Naive thymus-derived CD8-positive, alpha-beta T cell (primary cell): Measurements from ENCODE around the gene HNRNPA1. TPM values are rescaled to one million over a fixed set of nuclear protein-coding genes. Genes with fewer than 3 reads are reported as not detected.
A peak's percentile ranks its signal among the peaks of the same experiment; 100 is the strongest.
"Not testable (repeated sequence)": the region's sequence is repeated elsewhere in the genome, so short reads cannot be mapped to it uniquely, and the experiment has no call there.

Source experiments
- ATAC-seq, 2 donors: fragments of 150-1000 bp; cut with Tn5 transposase in 1 of 2; sonication (Bioruptor Pico), chemical (Tn5 transposase) in 1 of 2; 1 replicate in 1 of 2; 2 replicates in 1 of 2; pipeline ENCODE4 v1.10.0; 2021; ENCODE audit warnings: mild to moderate bottlenecking in 2 of 2, moderate library complexity in 2 of 2
- POLR2A ChIA-PET: fragments of 350-600 bp; sonication (Branson Sonifier 250); formaldehyde crosslinking; loops from one replicate; lab custom pipeline; 2021; ENCODE audit warnings: antibody characterized with exemption; lab: Charles Lee
- DNase-seq, 10 donors: peaks; one replicate each; pipeline versions ENCODE4 v3.0.0 to v3.0.0-alpha.2; 2020 to 2022
- H3K27ac Mint-ChIP-seq, 10 donors: one replicate each; pipeline ENCODE4 v1.8.0; 2020 to 2022; ENCODE audit warnings: mild to moderate bottlenecking in 10 of 10, mixed read lengths in 10 of 10, moderate library complexity in 4 of 10, inconsistent platforms in 1 of 10
- H3K27me3 Mint-ChIP-seq, 5 donors: one replicate each; pipeline ENCODE4 v1.8.0; 2021 to 2022; ENCODE audit warnings: mixed read lengths in 5 of 5
- H3K36me3 Mint-ChIP-seq, 3 donors: one replicate each; pipeline ENCODE4 v1.8.0; 2020 to 2022; ENCODE audit warnings: mixed read lengths in 3 of 3, mild to moderate bottlenecking in 2 of 3, inconsistent platforms in 1 of 3
- H3K4me1 Mint-ChIP-seq, 4 donors: one replicate each; pipeline ENCODE4 v1.8.0; 2021 to 2022; ENCODE audit warnings: mixed read lengths in 4 of 4
- H3K4me3 Mint-ChIP-seq, 10 donors: one replicate each; pipeline ENCODE4 v1.8.0; 2020 to 2022; ENCODE audit warnings: mild to moderate bottlenecking in 10 of 10, mixed read lengths in 10 of 10, moderate library complexity in 6 of 10, inconsistent platforms in 1 of 10
- H3K9me3 Mint-ChIP-seq, 9 donors: one replicate each; pipeline ENCODE4 v1.8.0; 2020 to 2022; ENCODE audit warnings: mixed read lengths in 9 of 9, mild to moderate bottlenecking in 3 of 9, inconsistent platforms in 1 of 9, moderate library complexity in 1 of 9
- polyA plus RNA-seq, 3 donors: library from polyadenylated mRNA; unstranded; fragments of 300-500 nt; fragmentation: Illumina TruSeq; gene quantifications; one replicate each; pipeline ENCODE4 v1.2.3, GENCODE V29; 2021
- total RNA-seq, 8 experiments: library from RNA in 2 of 8; stranded (reverse) in 2 of 8; gene quantifications; one replicate each; pipeline ENCODE4 v1.2.3 and lab custom pipeline; 2021 to 2026

The HNRNPA1 gene
- total RNA-seq (1,000 to 10,000 TPM; 1,109 to 1,141 TPM), polyA plus RNA-seq (1,000 to 10,000 TPM in 1 of 3 donors, 100 to 1,000 TPM in 2; 932 to 1,177 (median 943) TPM), total RNA-seq (lab: John Stamatoyannopoulos, UW) (732 to 1,828 (median 1,133) reads per million in 6 experiments)

- Mint-ChIP-seq H3K4me1 (peaks cover 25 to 70% (median 54%) of the 10 kb centered on the region in 4 donors), H3K27me3 (no peaks in the 10 kb centered on the region), H3K27ac (no peak within 1 kb of the TSS), H3K9me3 (no peaks in the 10 kb centered on the region), H3K36me3 (peaks cover 11 to 40% (median 13%) of the 10 kb centered on the region in 3 donors), H3K4me3 (no peak within 1 kb of the TSS)
- peak; percentile 82 to 85 for ATAC-seq
- POLR2A ChIA-PET, result interaction anchor here (0.8 to 3.6 kb wide), 32 partner anchors 11 to 1823 kb away, joined by 3 to 38 read pairs (median 6); partner anchors contain the start of genes COPZ1, EIF4B, HOXC4 and NCKAP1L
- peak; percentile 72 to 99 (median 98) for DNase-seq
These were observed at the start of gene HNRNPA1 for GRCh38 chr12:54280468-54281260. Gene HNRNPA1, plus strand, starts transcription at chr12:54280726. Its CDS starts 82 bp downstream, at chr12:54280808.

- H3K36me3 Mint-ChIP-seq, result peaks cover 0 to 21% (median 0%) of the 10 kb centered on the region in 3 donors
- not testable (repeated sequence) for H3K27ac Mint-ChIP-seq, H3K9me3 Mint-ChIP-seq, ATAC-seq, H3K27me3 Mint-ChIP-seq, H3K4me3 Mint-ChIP-seq, DNase-seq
- POLR2A ChIA-PET, result interaction anchor here (0.6 kb wide), 1 partner anchor 176 kb away, joined by 3 read pairs; no protein-coding TSS in a partner anchor
- peaks cover 0 to 13% (median 7%) of the 10 kb centered on the region in 4 donors for H3K4me1 Mint-ChIP-seq
These were observed 49.3 kb upstream of the HNRNPA1 start for GRCh38 chr12:54231269-54231668.

- POLR2A ChIA-PET, result no interaction called here
- H3K27me3 Mint-ChIP-seq, result no peaks in the 10 kb centered on the region
These were observed 47.7 kb upstream of the HNRNPA1 start for GRCh38 chr12:54232790-54233189.

GRCh38 chr12:54238531-54238930, 42.0 kb upstream of the HNRNPA1 start:
- peak overlapping the region in 4 of 10 donors; percentile 26 to 60 (median 48) for H3K27ac Mint-ChIP-seq
- H3K9me3 Mint-ChIP-seq, result no peaks in the 10 kb centered on the region
- H3K36me3 Mint-ChIP-seq, result peaks cover 0 to 67% (median 16%) of the 10 kb centered on the region in 3 donors
- DNase-seq (no peak), ATAC-seq (no peak)
- H3K27me3 Mint-ChIP-seq, result no peaks in the 10 kb centered on the region
- no peak overlapping the region for H3K4me3 Mint-ChIP-seq
- POLR2A ChIA-PET, result no interaction called here
- peaks cover 0 to 4% (median 1%) of the 10 kb centered on the region in 4 donors for H3K4me1 Mint-ChIP-seq

More at GRCh38 chr12:54232790-54233189, 47.7 kb upstream of the HNRNPA1 start:
- no peaks in the 10 kb centered on the region for H3K9me3 Mint-ChIP-seq
- no peak overlapping the region for H3K4me3 Mint-ChIP-seq
- peaks cover 0 to 8% (median 4%) of the 10 kb centered on the region in 4 donors for H3K4me1 Mint-ChIP-seq
- DNase-seq (no peak), ATAC-seq (no peak)
- H3K27ac Mint-ChIP-seq, result peak overlapping the region in 1 of 10 donors; percentile 7
- H3K36me3 Mint-ChIP-seq, result peaks cover 0 to 30% (median 4%) of the 10 kb centered on the region in 3 donors

- no peak for DNase-seq
- POLR2A ChIA-PET, result interaction anchor here (0.6 kb wide), 1 partner anchor 1564 kb away, joined by 5 read pairs; no protein-coding TSS in a partner anchor
- Mint-ChIP-seq H3K27me3 (no peaks in the 10 kb centered on the region), H3K27ac (peak overlapping the region in 1 of 10 donors; percentile 43), H3K36me3 (peaks cover 0 to 73% (median 19%) of the 10 kb centered on the region in 3 donors), H3K9me3 (no peaks in the 10 kb centered on the region), H3K4me1 (peaks cover 0 to 4% (median 1%) of the 10 kb centered on the region in 4 donors), H3K4me3 (no peak overlapping the region)
- ATAC-seq, result no peak
These were observed 40.9 kb upstream of the HNRNPA1 start for GRCh38 chr12:54239620-54240019.

GRCh38 chr12:54240129-54240528, 40.4 kb upstream of the HNRNPA1 start:
- Mint-ChIP-seq H3K4me1 (peaks cover 0 to 4% (median 1%) of the 10 kb centered on the region in 4 donors), H3K27ac (peak overlapping the region in 1 of 10 donors; percentile 0), H3K27me3 (no peaks in the 10 kb centered on the region), H3K36me3 (peaks cover 0 to 75% (median 21%) of the 10 kb centered on the region in 3 donors), H3K9me3 (no peaks in the 10 kb centered on the region), H3K4me3 (no peak overlapping the region)
- no peak for ATAC-seq
- DNase-seq, result no peak
- POLR2A ChIA-PET, result no interaction called here

- no peak overlapping the region for H3K4me3 Mint-ChIP-seq
- DNase-seq, result no peak
- no peaks in the 10 kb centered on the region for H3K27me3 Mint-ChIP-seq
- peak overlapping the region in 2 of 10 donors; percentile 0 to 15 for H3K27ac Mint-ChIP-seq
- POLR2A ChIA-PET, result no interaction called here
- H3K4me1 Mint-ChIP-seq, result peaks cover 0 to 4% (median 1%) of the 10 kb centered on the region in 4 donors
- H3K9me3 Mint-ChIP-seq, result no peaks in the 10 kb centered on the region
- H3K36me3 Mint-ChIP-seq, result peaks cover 0 to 74% (median 28%) of the 10 kb centered on the region in 3 donors
- ATAC-seq, result no peak
These were observed 39.4 kb upstream of the HNRNPA1 start for GRCh38 chr12:54240971-54241588.

GRCh38 chr12:54246011-54246641, 34.4 kb upstream of the HNRNPA1 start:
- H3K27me3 Mint-ChIP-seq, result no peaks in the 10 kb centered on the region
- no peak for ATAC-seq
- peak overlapping the region in 1 of 10 donors; percentile 33 for H3K27ac Mint-ChIP-seq

GRCh38 chr12:54249489-54249888, 31.0 kb upstream of the HNRNPA1 start:
- no peak for DNase-seq
- H3K4me3 Mint-ChIP-seq, result peak overlapping the region in 1 of 10 donors; percentile 12
- ATAC-seq, result no peak
- POLR2A ChIA-PET, result interaction anchor here (0.6 to 0.7 kb wide), 2 partner anchors 87 to 244 kb away, joined by 4 to 6 read pairs; no protein-coding TSS in a partner anchor
- H3K9me3 Mint-ChIP-seq, result no peaks in the 10 kb centered on the region
- no peaks in the 10 kb centered on the region for H3K27me3 Mint-ChIP-seq
- peaks cover 4 to 83% (median 25%) of the 10 kb centered on the region in 3 donors for H3K36me3 Mint-ChIP-seq
- H3K27ac Mint-ChIP-seq, result peak overlapping the region in 6 of 10 donors; percentile 16 to 87 (median 58)
- H3K4me1 Mint-ChIP-seq, result peaks cover 7 to 17% (median 8%) of the 10 kb centered on the region in 4 donors

More at GRCh38 chr12:54246011-54246641, 34.4 kb upstream of the HNRNPA1 start:
- peaks cover 4 to 81% (median 28%) of the 10 kb centered on the region in 3 donors for H3K36me3 Mint-ChIP-seq
- H3K4me1 Mint-ChIP-seq, result peaks cover 6 to 18% (median 8%) of the 10 kb centered on the region in 4 donors
- POLR2A ChIA-PET, result no interaction called here
- no peak for DNase-seq
- H3K9me3 Mint-ChIP-seq, result no peaks in the 10 kb centered on the region
- no peak overlapping the region for H3K4me3 Mint-ChIP-seq

GRCh38 chr12:54251667-54252284, 28.8 kb upstream of the HNRNPA1 start:
- no peak overlapping the region for H3K4me3 Mint-ChIP-seq
- ATAC-seq (peak; percentile 67 to 76), DNase-seq (peak in 5 of 10 donors; percentile 22 to 61 (median 44))
- no peaks in the 10 kb centered on the region for H3K27me3 Mint-ChIP-seq
- POLR2A ChIA-PET, result interaction anchor here (0.7 to 4.1 kb wide), 8 partner anchors 11 to 1418 kb away, joined by 3 to 24 read pairs (median 4); partner anchors contain the start of genes CBX5, COPZ1 and HNRNPA1
- H3K4me1 Mint-ChIP-seq, result peaks cover 7 to 17% (median 8%) of the 10 kb centered on the region in 4 donors
- no peak overlapping the region for H3K27ac Mint-ChIP-seq
- H3K9me3 Mint-ChIP-seq, result no peaks in the 10 kb centered on the region
- H3K36me3 Mint-ChIP-seq, result peaks cover 8 to 82% (median 26%) of the 10 kb centered on the region in 3 donors

GRCh38 chr12:54253240-54253639, 27.3 kb upstream of the HNRNPA1 start:
- Mint-ChIP-seq H3K36me3 (peaks cover 8 to 79% (median 27%) of the 10 kb centered on the region in 3 donors), H3K9me3 (no peaks in the 10 kb centered on the region), H3K27ac (no peak overlapping the region), H3K4me1 (peaks cover 10 to 25% (median 13%) of the 10 kb centered on the region in 4 donors), H3K4me3 (no peak overlapping the region), H3K27me3 (no peaks in the 10 kb centered on the region)
- ATAC-seq (no peak), DNase-seq (no peak)
- POLR2A ChIA-PET, result interaction anchor here (0.7 to 4.1 kb wide), 3 partner anchors 26 to 501 kb away, joined by 3 to 24 read pairs (median 8); partner anchors contain the start of genes CBX5 and HNRNPA1
